Mammary epithelial cell (primary cell): ENCODE data around the gene KLHL29.

Experiments
- EZH2 ChIP-seq: IDR thresholded peaks from 2 replicates; pipeline ENCODE4 v1.6.1; 2012; ENCODE audit warnings: low read length, inconsistent platforms, borderline replicate concordance
- TF ChIP-seq, protein P1 (sequence below), 2 donors: IDR thresholded peaks in 1 of 2; conservative IDR thresholded peaks in 1 of 2; 2 replicates each; pipeline ENCODE4 v1.5.1; 2011 to 2012; ENCODE audit warnings: inconsistent platforms in 2 of 2, low read length in 2 of 2, mild to moderate bottlenecking in 2 of 2, control low read depth in 1 of 2, low read depth in 1 of 2; ENCODE audit not compliant: insufficient read depth in 1 of 2; ENCODE audit errors: extremely low read depth in 1 of 2

DNA sequence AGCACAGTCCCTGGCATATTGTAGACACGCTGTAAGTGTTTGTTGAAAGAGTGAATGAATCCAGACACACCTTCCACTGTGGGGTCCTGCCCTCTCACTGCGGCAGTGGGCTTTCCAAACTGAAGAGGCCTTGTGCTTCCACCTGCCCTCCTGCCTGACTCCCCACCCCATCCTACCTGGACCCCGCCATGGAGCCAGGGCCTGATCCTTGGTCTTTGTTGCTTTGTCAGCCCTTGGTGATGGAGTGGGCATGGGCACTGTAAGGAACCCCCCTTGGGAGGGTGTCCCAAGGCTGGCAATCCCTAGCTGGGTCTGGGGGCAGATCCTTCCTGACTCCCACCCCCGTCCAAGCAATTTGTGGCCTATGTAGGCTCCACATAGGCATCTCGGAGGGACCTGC lies 33.1 kb downstream of the KLHL29 start:
- no peak for TF ChIP-seq EZH2
- TF ChIP-seq, protein P1, sequence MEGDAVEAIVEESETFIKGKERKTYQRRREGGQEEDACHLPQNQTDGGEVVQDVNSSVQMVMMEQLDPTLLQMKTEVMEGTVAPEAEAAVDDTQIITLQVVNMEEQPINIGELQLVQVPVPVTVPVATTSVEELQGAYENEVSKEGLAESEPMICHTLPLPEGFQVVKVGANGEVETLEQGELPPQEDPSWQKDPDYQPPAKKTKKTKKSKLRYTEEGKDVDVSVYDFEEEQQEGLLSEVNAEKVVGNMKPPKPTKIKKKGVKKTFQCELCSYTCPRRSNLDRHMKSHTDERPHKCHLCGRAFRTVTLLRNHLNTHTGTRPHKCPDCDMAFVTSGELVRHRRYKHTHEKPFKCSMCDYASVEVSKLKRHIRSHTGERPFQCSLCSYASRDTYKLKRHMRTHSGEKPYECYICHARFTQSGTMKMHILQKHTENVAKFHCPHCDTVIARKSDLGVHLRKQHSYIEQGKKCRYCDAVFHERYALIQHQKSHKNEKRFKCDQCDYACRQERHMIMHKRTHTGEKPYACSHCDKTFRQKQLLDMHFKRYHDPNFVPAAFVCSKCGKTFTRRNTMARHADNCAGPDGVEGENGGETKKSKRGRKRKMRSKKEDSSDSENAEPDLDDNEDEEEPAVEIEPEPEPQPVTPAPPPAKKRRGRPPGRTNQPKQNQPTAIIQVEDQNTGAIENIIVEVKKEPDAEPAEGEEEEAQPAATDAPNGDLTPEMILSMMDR (conservative IDR thresholded peaks at IDR 0.05 in 1 of 2, IDR thresholded peaks at IDR 0.05 in 1 of 2; ENCODE audit: extremely low read depth in 1 of 2, insufficient read depth in 1 of 2, low read depth in 1 of 2, low read length in 2 of 2): no peak
